H9 (cell line): ENCODE results near the gene CMSS1. TPM values are rescaled to one million over a fixed set of nuclear protein-coding genes. Genes with fewer than 3 reads are reported as not detected.

Experiments
- DNase-seq: peaks from one replicate; pipeline ENCODE4 v3.0.0-alpha.2; 2017
- H2AFZ ChIP-seq: one replicate; pipeline ENCODE4 v1.6.1; 2013; ENCODE audit warnings: mild to moderate bottlenecking, low read length, control low read depth, moderate library complexity
- H2AK5ac ChIP-seq: 2 replicates; pipeline ENCODE4 v1.6.1; 2013; ENCODE audit warnings: low read length, control low read depth, mixed read lengths; ENCODE audit not compliant: insufficient read length
- H2BK120ac ChIP-seq: one replicate; pipeline ENCODE4 v1.6.1; 2013; ENCODE audit warnings: low read depth, mild to moderate bottlenecking, low read length, control low read depth, inconsistent platforms; ENCODE audit not compliant: poor library complexity, severe bottlenecking
- H2BK12ac ChIP-seq: 2 replicates; pipeline ENCODE4 v1.6.1; 2013; ENCODE audit warnings: low read length, control low read depth, mixed read lengths, low read depth; ENCODE audit not compliant: insufficient read length
- H2BK15ac ChIP-seq: 2 replicates; pipeline ENCODE4 v1.6.1; 2013; ENCODE audit warnings: low read depth, low read length, control low read depth
- H2BK20ac ChIP-seq: one replicate; pipeline ENCODE4 v1.6.1; 2013; ENCODE audit warnings: low read depth, mild to moderate bottlenecking, low read length, control low read depth, inconsistent platforms; ENCODE audit not compliant: poor library complexity, severe bottlenecking
- H2BK5ac ChIP-seq: 2 replicates; pipeline ENCODE4 v1.6.1; 2013; ENCODE audit warnings: low read length, control low read depth, mixed read lengths; ENCODE audit not compliant: insufficient read length
- H3K14ac ChIP-seq: 2 replicates; pipeline ENCODE4 v1.6.1; 2013; ENCODE audit warnings: low read length, control low read depth; ENCODE audit not compliant: insufficient read depth
- H3K18ac ChIP-seq: 2 replicates; pipeline ENCODE4 v1.6.1; 2013; ENCODE audit warnings: low read depth, mild to moderate bottlenecking, mixed read lengths, low read length, control low read depth; ENCODE audit not compliant: insufficient read length
- H3K23ac ChIP-seq: 2 replicates; pipeline ENCODE4 v1.6.1; 2013; ENCODE audit warnings: low read length, control low read depth, mixed read lengths, low read depth; ENCODE audit not compliant: insufficient read length
- H3K23me2 ChIP-seq: 2 replicates; pipeline ENCODE4 v1.6.1; 2013; ENCODE audit warnings: low read depth, mild to moderate bottlenecking, mixed read lengths, low read length, control low read depth; ENCODE audit not compliant: insufficient read length, poor library complexity, severe bottlenecking
- H3K27ac ChIP-seq: 2 replicates; pipeline ENCODE4 v1.5.1; 2013; ENCODE audit warnings: low read length, control low read depth, mixed read lengths, low read depth; ENCODE audit not compliant: insufficient read length
- H3K27me3 ChIP-seq: 2 replicates; pipeline ENCODE4 v1.6.1; 2013; ENCODE audit warnings: low read length, control low read depth, inconsistent platforms; ENCODE audit not compliant: insufficient read depth
- H3K4ac ChIP-seq: 2 replicates; pipeline ENCODE4 v1.6.1; 2013; ENCODE audit warnings: low read depth, mild to moderate bottlenecking, control low read depth, inconsistent platforms, low read length, moderate library complexity
- H3K4me1 ChIP-seq: 2 replicates; pipeline ENCODE4 v1.6.1; 2013; ENCODE audit warnings: low read length, control low read depth, inconsistent platforms; ENCODE audit not compliant: insufficient read depth
- H3K4me2 ChIP-seq: 2 replicates; pipeline ENCODE4 v1.6.1; 2013; ENCODE audit warnings: low read length, control low read depth, mixed read lengths; ENCODE audit not compliant: insufficient read length, insufficient read depth
- H3K56ac ChIP-seq: 2 replicates; pipeline ENCODE4 v1.6.1; 2013; ENCODE audit warnings: low read depth, mild to moderate bottlenecking, mixed read lengths, low read length, control low read depth; ENCODE audit not compliant: insufficient read length
- H3K79me1 ChIP-seq: 2 replicates; pipeline ENCODE4 v1.6.1; 2013; ENCODE audit warnings: low read depth, mild to moderate bottlenecking, moderate library complexity, low read length, control low read depth, inconsistent platforms; ENCODE audit not compliant: insufficient read depth, poor library complexity, severe bottlenecking
- H3K79me2 ChIP-seq: 2 replicates; pipeline ENCODE4 v1.6.1; 2013; ENCODE audit warnings: low read length, control low read depth, inconsistent platforms; ENCODE audit not compliant: insufficient read depth
- H3K9ac ChIP-seq: 2 replicates; pipeline ENCODE4 v1.6.1; 2013; ENCODE audit warnings: low read length, control low read depth, mixed read lengths; ENCODE audit not compliant: insufficient read length; ENCODE audit errors: extremely low read depth
- H3K9me3 ChIP-seq: one replicate; pipeline ENCODE4 v1.6.1; 2013; ENCODE audit warnings: low read depth, low read length, inconsistent platforms; ENCODE audit not compliant: control insufficient read depth
- H3T11ph ChIP-seq: one replicate; pipeline ENCODE4 v1.6.1; 2013; ENCODE audit warnings: mild to moderate bottlenecking, low read length, control low read depth, inconsistent platforms
- H4K20me1 ChIP-seq: one replicate; pipeline ENCODE4 v1.6.1; 2013; ENCODE audit not compliant: control insufficient read depth, insufficient read length, insufficient read depth
- H4K5ac ChIP-seq: 2 replicates; pipeline ENCODE4 v1.6.1; 2013; ENCODE audit warnings: low read depth, mild to moderate bottlenecking, mixed read lengths, low read length, control low read depth; ENCODE audit not compliant: insufficient read length
- H4K8ac ChIP-seq: replicated peaks from 2 replicates; pipeline ENCODE4 v1.6.1; 2013; ENCODE audit warnings: low read length, control low read depth, mixed read lengths, low read depth; ENCODE audit not compliant: insufficient read length
- H4K91ac ChIP-seq: 2 replicates; pipeline ENCODE4 v1.6.1; 2013; ENCODE audit warnings: low read depth, mild to moderate bottlenecking, moderate library complexity, mixed read lengths, low read length, control low read depth; ENCODE audit not compliant: insufficient read length
- H3K27ac Mint-ChIP-seq, 3 experiments: 2 replicates in 2 of 3; 3 replicates in 1 of 3; pipeline ENCODE4 v1.8.0; 2020 to 2021; ENCODE audit warnings: mixed read lengths in 3 of 3, mild to moderate bottlenecking in 1 of 3, moderate library complexity in 1 of 3
- H3K27me3 Mint-ChIP-seq: 2 replicates; pipeline ENCODE4 v1.8.0; 2021; ENCODE audit warnings: low read depth, mild to moderate bottlenecking, moderate library complexity, mixed read lengths
- H3K36me3 Mint-ChIP-seq, 3 experiments: 2 replicates in 2 of 3; 3 replicates in 1 of 3; pipeline ENCODE4 v1.8.0; 2020 to 2021; ENCODE audit warnings: low read depth in 3 of 3, mixed read lengths in 3 of 3; ENCODE audit not compliant: insufficient read depth in 1 of 3
- H3K4me1 Mint-ChIP-seq, 2 experiments: 2 replicates each; pipeline ENCODE4 v1.8.0; 2020; ENCODE audit warnings: mixed read lengths in 2 of 2
- H3K4me3 Mint-ChIP-seq, 2 experiments: 2 replicates in 1 of 2; 3 replicates in 1 of 2; pipeline ENCODE4 v1.8.0; 2020 to 2021; ENCODE audit warnings: mild to moderate bottlenecking in 2 of 2, mixed read lengths in 2 of 2, moderate library complexity in 1 of 2
- H3K9me3 Mint-ChIP-seq, 2 experiments: 2 replicates in 1 of 2; 3 replicates in 1 of 2; pipeline ENCODE4 v1.8.0; 2020; ENCODE audit warnings: mild to moderate bottlenecking in 2 of 2, mixed read lengths in 2 of 2, moderate library complexity in 1 of 2
- CTCF ChIP-seq: fragments of 200-600 bp; sonication (generic); conservative IDR thresholded peaks from 3 replicates; pipeline ENCODE4 v1.8.0; 2021; ENCODE audit warnings: antibody characterized with exemption, mild to moderate bottlenecking
- WGBS: extraction: QIAGEN DNeasy Blood & Tissue Kit; methylation state at CpG from one replicate; pipeline ENCODE4 v1.1.7; 2013; ENCODE audit warnings: missing lambda C conversion rate, low lambda C conversion rate, mixed read lengths; ENCODE audit not compliant: insufficient read length; ENCODE audit errors: extremely low coverage; 5-methylcytosine and 5-hydroxymethylcytosine counted together
- total RNA-seq: library from RNA; stranded (reverse); gene quantifications from 2 replicates; pipeline ENCODE4 v1.2.1, GENCODE V29; 2021

Gene CMSS1
- total RNA-seq, 1 experiment from 2014 or later: 61.8 TPM

- Histone ChIP-seq H2BK5ac (no peak overlapping the region), H2BK12ac (no peak overlapping the region), H3K4ac (no peak overlapping the region), H4K8ac (no peak overlapping the region), H3K27ac (no peak overlapping the region), H2BK20ac (no peak overlapping the region), H2AFZ (no peak overlapping the region), H4K91ac (no peak overlapping the region), H3K56ac (no peak overlapping the region), H2BK120ac (no peak overlapping the region), H3K79me2 (peaks cover 3% of the 10 kb centered on the region; the same call in 1 of the 2 replicates), H3K4me1 (no peaks in the 10 kb centered on the region), H4K20me1 (no peaks in the 10 kb centered on the region), H3K23ac (no peak overlapping the region), H3K9me3 (no peaks in the 10 kb centered on the region), H3T11ph (no peak overlapping the region), H2BK15ac (no peak overlapping the region), H3K23me2 (no peaks in the 10 kb centered on the region), H4K5ac (no peak overlapping the region), H3K79me1 (peaks cover 3% of the 10 kb centered on the region), H3K4me2 (no peak overlapping the region), H3K9ac (no peak overlapping the region), H3K18ac (no peak overlapping the region), H2AK5ac (no peak overlapping the region), H3K27me3 (no peaks in the 10 kb centered on the region), H3K14ac (no peak overlapping the region)
- peaks cover 0 to 5% (median 2%) of the 10 kb centered on the region in 3 experiments; a peak in 2 of 7 replicates for H3K36me3 Mint-ChIP-seq
- DNase-seq: no peak
- H3K27ac Mint-ChIP-seq: no peak overlapping the region
- no CpG with 5 or more reads among the region's 2 CpGs for WGBS
- peaks cover 3% of the 10 kb centered on the region; the same call in 1 of the 2 replicates for H3K27me3 Mint-ChIP-seq
- H3K4me1 Mint-ChIP-seq: peaks cover 13 to 23% of the 10 kb centered on the region in 2 experiments
- H3K9me3 Mint-ChIP-seq: no peaks in the 10 kb centered on the region; a peak in 1 of 5 replicates
- H3K4me3 Mint-ChIP-seq: peak overlapping the region; percentile 89 to 97
- TF ChIP-seq CTCF: no peak
Measured at GRCh38 chr3:99818818-99819217, 1.2 kb downstream of the CMSS1 start.
